Ishikawa (cell line): ENCODE measurements around the gene FAAP100.

Source experiments
- CEBPB ChIP-seq: IDR thresholded peaks from 2 replicates; pipeline ENCODE4 v1.6.1; 2012
- CREB1 ChIP-seq: IDR thresholded peaks from 2 replicates; pipeline ENCODE4 v1.6.1; 2012; ENCODE audit warnings: low read depth
- EGR1 ChIP-seq: IDR thresholded peaks from 2 replicates; pipeline ENCODE4 v1.6.1; 2012
- EP300 ChIP-seq: IDR thresholded peaks from 2 replicates; pipeline ENCODE4 v1.6.1; 2012; ENCODE audit warnings: borderline replicate concordance
- FOXM1 ChIP-seq: IDR thresholded peaks from 2 replicates; pipeline ENCODE4 v1.6.1; 2012; ENCODE audit warnings: low read depth, borderline replicate concordance
- NFIC ChIP-seq: IDR thresholded peaks from 2 replicates; pipeline ENCODE4 v1.6.1; 2012
- RAD21 ChIP-seq: IDR thresholded peaks from 2 replicates; pipeline ENCODE4 v1.6.1; 2012; ENCODE audit warnings: low read depth
- TAF1 ChIP-seq: IDR thresholded peaks from 2 replicates; pipeline ENCODE4 v1.6.1; 2012; ENCODE audit warnings: low read depth, mild to moderate bottlenecking
- TCF12 ChIP-seq: IDR thresholded peaks from 2 replicates; pipeline ENCODE4 v1.6.1; 2012; ENCODE audit warnings: low read depth
- TEAD4 ChIP-seq: IDR thresholded peaks from 2 replicates; pipeline ENCODE4 v1.6.1; 2012
- YY1 ChIP-seq: IDR thresholded peaks from 2 replicates; pipeline ENCODE4 v1.6.1; 2012; ENCODE audit warnings: low read depth
- ZBTB7A ChIP-seq: IDR thresholded peaks from 2 replicates; pipeline ENCODE4 v1.6.1; 2012; ENCODE audit warnings: low read depth
- TF ChIP-seq, protein P1 (sequence below): IDR thresholded peaks from 2 replicates; pipeline ENCODE4 v1.6.1; 2012
- TF ChIP-seq, protein P2 (sequence below): IDR thresholded peaks from 2 replicates; pipeline ENCODE4 v1.6.1; 2012
- TF ChIP-seq, protein P3 (sequence below): IDR thresholded peaks from 2 replicates; pipeline ENCODE4 v1.6.1; 2012; ENCODE audit warnings: low read depth, mild to moderate bottlenecking

FAAP100 gene

DNA sequence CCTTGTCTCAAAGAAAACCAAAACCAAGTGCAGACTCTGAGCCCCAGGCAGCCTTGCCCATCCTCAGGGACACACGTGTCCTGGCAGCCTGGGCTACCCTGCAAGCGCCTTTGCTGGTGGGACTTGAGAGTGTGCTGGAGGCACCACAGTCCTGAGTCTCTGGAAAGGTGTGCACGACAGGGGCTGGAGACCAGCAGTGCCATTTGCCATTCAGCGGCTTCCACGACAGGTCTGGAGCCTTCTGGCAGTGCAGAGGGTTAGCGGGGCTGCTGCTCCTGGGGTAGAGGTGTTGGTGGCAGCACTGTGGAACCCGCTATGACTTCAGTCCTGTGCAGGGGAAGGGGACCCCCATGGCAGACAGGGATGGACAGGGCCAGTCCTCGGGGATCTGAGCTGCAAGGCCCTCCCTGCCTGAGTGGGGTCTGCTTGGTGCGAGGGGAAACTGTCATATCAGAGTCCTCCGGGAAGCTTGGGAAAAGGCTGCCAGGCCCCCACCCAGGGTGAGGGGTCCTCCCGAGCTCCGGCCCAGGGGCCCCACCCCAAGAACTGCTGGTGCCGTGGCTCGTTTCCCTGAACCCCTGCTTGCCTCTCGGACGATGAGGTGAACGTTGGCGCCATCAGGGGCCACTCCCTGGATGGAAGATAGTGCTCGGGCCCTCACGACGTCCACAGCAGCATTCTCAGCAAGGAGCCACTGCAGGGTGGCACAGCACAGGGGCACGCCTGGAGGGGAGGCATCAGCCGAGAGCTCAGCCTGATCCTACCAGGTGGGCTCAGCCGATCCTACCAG lies 6.8 kb downstream of the FAAP100 start:
- TF ChIP-seq TEAD4 (no peak), FOXM1 (no peak), YY1 (no peak), TCF12 (no peak), EP300 (no peak), CREB1 (no peak), TAF1 (no peak), ZBTB7A (no peak), NFIC (no peak), CEBPB (no peak), EGR1 (no peak)
- TF ChIP-seq, protein P1, sequence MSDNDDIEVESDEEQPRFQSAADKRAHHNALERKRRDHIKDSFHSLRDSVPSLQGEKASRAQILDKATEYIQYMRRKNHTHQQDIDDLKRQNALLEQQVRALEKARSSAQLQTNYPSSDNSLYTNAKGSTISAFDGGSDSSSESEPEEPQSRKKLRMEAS, result no peak
- TF ChIP-seq, protein P2, sequence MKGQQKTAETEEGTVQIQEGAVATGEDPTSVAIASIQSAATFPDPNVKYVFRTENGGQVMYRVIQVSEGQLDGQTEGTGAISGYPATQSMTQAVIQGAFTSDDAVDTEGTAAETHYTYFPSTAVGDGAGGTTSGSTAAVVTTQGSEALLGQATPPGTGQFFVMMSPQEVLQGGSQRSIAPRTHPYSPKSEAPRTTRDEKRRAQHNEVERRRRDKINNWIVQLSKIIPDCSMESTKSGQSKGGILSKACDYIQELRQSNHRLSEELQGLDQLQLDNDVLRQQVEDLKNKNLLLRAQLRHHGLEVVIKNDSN, result no peak

DNA sequence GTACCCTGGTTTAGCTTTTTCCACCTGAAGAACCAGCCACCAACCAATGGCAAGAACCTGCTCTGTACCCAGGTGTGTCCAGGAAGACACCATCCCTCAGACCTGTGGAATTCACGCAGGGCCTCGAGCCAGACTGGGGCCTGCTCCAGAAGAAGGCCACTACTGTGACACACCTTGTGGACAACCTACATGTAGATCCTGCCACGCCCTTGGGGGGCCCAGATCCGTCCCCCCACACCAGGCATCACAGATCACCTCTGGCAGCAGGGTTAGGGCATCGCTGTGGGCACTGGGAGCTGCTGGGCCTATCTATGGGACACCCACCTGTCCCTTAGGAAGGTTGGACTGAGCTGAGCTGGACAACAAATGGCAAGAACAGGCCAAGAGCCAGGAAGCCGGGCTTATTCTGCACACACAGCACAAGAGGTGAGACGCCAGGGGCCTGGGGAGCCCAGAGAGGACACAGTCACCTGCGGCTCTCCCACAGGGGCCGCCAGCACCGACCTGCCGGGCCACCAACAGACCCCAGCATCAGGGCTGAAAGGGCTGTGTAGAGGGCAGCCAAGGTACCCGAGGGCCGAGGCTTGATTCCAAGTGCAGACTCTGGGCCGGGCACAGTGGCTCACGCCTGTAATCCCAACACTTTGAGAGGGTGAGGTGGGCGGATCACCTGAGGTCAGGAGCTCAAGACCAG lies 7.7 kb downstream of the FAAP100 start:
- TF ChIP-seq FOXM1, result no peak

DNA sequence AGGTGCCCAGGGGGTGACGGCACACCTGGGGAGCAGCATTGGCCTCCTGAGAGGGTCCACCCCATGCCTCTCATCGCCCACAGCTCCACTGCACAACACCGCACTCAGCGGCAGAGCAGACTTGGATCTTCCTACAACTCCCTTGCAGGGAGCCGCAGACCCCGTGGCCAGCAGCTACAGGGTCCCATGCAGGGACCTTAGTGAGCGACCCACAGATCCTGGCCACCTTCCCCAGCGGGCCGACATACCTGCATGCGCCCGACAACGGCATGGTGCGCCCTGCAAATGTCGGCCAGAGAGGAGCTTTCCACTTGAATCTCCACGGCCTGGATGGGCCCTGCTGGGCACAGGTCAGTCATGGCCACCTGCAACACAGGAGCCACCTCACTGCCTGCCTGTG lies 8.4 kb downstream of the FAAP100 start:
- no peak for TF ChIP-seq FOXM1

DNA sequence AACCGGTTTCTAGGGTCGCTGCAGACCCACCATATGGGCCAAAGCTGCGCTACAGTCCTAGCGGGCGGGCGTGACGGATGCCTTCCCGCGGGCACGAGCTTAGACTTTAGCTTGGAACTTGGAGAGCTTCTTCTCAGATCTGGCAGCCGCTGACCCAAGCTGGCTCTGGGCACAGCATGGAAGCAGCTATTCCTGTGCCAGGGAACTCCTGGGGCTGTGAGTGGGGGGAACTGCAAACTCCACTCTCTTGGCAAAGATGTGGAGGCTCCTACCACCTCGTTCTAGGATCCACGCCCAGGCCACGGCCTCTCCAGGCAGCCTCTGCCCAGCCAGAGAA lies 8.8 kb downstream of the FAAP100 start:
- TF ChIP-seq CREB1 (no peak), TAF1 (no peak), ZBTB7A (no peak), EGR1 (no peak), NFIC (no peak), TCF12 (no peak), EP300 (no peak), YY1 (no peak), CEBPB (no peak), FOXM1 (no peak), TEAD4 (no peak), RAD21 (no peak)
- TF ChIP-seq, protein P1, result no peak
- TF ChIP-seq, protein P3, sequence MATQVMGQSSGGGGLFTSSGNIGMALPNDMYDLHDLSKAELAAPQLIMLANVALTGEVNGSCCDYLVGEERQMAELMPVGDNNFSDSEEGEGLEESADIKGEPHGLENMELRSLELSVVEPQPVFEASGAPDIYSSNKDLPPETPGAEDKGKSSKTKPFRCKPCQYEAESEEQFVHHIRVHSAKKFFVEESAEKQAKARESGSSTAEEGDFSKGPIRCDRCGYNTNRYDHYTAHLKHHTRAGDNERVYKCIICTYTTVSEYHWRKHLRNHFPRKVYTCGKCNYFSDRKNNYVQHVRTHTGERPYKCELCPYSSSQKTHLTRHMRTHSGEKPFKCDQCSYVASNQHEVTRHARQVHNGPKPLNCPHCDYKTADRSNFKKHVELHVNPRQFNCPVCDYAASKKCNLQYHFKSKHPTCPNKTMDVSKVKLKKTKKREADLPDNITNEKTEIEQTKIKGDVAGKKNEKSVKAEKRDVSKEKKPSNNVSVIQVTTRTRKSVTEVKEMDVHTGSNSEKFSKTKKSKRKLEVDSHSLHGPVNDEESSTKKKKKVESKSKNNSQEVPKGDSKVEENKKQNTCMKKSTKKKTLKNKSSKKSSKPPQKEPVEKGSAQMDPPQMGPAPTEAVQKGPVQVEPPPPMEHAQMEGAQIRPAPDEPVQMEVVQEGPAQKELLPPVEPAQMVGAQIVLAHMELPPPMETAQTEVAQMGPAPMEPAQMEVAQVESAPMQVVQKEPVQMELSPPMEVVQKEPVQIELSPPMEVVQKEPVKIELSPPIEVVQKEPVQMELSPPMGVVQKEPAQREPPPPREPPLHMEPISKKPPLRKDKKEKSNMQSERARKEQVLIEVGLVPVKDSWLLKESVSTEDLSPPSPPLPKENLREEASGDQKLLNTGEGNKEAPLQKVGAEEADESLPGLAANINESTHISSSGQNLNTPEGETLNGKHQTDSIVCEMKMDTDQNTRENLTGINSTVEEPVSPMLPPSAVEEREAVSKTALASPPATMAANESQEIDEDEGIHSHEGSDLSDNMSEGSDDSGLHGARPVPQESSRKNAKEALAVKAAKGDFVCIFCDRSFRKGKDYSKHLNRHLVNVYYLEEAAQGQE, result no peak
- TF ChIP-seq, protein P2, result no peak

DNA sequence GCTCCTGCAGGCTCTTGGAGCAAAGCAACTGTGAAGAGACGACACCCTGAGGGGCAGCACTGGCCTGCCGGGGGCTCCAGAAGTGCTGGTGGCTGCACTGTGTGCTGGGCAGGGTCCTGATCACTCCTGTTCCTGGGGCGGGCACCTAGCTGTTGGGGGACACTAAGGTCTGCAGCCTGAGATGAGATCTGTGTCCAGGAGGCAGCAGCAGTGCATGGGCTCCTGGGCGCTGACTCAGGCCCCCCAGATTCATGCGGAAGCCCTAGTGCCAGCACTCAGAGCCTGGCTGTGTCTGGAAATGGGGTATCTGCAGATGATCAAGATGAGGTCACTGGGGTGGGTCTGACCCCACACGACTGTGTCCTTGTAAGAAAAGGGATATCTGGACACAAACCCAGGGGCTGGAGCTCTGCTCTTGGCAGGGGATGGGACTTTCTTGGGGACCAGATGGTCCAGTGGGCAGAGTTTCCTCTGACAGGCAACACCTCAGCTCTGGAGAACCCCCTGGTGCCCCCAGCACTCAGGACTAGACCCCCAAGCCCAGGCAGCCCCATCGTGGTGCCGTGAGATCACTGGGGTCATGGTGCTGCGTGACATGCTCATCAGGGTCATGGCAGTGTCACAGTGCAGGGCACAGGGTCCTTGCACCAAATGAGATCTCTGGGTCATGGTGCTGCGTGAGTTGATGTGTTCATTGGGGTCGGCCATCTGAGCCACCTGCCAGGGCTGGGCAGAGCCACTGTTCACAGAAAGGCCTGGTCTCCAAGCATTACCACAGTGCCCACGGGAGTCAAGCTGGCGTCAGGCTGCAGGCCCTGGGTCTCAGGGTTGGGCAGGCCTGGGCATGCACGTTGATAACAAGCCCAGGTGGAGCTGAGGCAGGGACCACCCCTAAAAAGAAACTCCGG lies 9.5 kb downstream of the FAAP100 start:
- TF ChIP-seq YY1 (no peak), FOXM1 (no peak), RAD21 (no peak), CEBPB (no peak), TCF12 (no peak), EP300 (no peak), EGR1 (no peak), CREB1 (no peak), NFIC (no peak), TAF1 (no peak), ZBTB7A (no peak)
- TF ChIP-seq, protein P1, result no peak
- TF ChIP-seq, protein P3, result no peak
- TF ChIP-seq, protein P2, result no peak
